COR-L47 (cell line): Measurements from ENCODE around the gene ZFTA.
"Not testable (repeated sequence)": the region's sequence is repeated elsewhere in the genome, so short reads cannot be mapped to it uniquely, and the experiment has no call there.

Source experiments
- DNase-seq: peaks from one replicate; lab custom pipeline; 2025; lab: John Stamatoyannopoulos, UW

The ZFTA gene

GRCh38 chr11:63768237-63769041, at the start of gene ZFTA:
Gene ZFTA, minus strand, starts transcription at chr11:63768775. Its CDS starts 153 bp downstream, at chr11:63768622.
- DNase-seq = peak; percentile 49

DNA sequence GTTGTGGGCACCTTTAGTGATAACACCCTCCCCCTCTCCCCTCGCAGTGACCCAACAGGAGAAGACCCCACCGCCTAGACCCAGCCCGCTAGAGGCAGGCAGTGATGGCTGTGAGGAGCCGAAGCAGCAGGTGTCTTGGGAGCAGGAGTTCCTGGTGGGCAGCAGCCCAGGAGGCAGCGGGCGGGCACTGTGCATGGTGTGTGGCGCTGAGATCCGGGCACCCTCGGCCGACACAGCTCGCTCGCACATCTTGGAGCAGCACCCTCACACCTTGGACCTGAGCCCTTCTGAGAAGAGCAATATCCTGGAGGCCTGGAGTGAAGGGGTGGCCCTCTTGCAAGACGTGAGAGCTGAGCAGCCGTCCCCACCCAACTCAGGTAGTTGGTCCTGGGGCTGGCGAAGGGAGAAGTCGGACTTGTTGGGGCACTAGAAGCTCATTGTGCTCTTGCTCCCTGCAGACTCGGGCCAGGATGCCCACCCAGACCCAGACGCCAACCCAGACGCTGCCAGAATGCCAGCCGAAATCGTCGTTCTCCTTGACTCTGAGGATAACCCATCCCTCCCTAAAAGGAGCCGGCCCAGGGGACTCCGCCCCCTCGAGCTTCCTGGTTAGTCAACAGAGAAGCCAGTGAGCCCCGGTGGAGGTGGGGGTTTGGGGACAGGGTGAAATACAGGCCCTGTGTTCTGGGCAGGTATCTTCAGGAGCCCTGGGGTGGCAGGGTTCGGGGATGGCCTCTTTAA, 49.4 kb upstream of the ZFTA start:
- no peak for DNase-seq

- no peak for DNase-seq
Measured at GRCh38 chr11:63816732-63817131, 48.2 kb upstream of the ZFTA start.

- no peak for DNase-seq
Measured at GRCh38 chr11:63816166-63816565, 47.6 kb upstream of the ZFTA start.

DNA sequence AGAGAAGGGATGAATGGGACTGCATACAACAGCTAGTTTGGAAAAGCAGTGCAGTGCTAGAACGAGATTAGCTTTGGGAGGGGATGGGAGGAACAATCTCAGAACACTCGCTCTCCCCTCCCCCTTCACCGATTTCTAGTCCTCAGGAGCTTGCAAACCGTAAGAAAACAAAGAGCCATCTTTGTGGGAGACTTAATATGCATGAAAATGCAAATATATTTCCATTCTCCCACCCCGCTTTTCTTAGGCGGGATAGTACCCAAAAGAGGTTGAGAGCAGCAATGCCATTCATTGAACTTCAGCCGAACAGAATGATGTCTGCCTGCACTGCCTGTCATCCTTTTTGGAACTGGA, 45.8 kb upstream of the ZFTA start:
- DNase-seq = no peak

DNA sequence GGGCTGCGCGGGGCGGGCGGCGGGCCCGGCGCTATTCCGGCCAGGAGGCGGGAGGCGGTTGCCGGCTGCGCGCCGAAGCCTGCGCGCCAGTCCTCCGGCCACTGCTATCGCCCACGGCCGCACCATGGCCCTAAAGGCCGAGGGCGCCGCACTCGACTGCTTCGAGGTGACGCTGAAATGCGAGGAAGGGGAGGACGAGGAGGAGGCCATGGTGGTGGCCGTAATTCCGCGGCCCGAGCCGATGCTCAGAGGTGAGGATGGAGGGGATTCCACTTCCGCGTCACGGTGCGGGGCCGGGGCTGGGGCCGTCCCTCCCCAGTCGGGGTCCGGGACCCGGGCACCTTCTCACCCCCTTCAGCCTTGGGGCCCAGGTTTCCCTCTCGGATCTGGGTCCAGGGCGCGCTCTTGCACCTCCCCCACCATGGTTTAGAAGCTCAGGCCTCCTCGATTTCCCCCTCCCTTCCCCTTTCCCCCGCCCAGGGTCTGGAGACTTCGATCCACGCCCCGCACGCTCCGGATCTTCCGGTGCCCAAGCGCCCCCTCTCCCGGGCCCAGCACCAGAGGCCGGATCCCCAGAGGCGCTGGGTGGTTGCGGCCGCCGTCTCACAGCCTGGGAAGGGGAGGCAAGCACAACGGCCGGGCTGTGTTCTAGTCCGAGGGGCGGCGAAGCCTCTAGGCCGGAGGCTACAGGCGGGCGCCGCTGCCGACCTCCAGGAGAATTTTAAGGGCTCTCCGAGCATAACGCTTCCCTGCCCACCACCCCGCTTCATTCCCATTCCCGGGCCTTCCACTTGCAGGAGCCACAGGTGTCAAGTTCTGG, 45.2 kb upstream of the ZFTA start:
- peak; percentile 62 for DNase-seq

- DNase-seq = peak; percentile 80
Measured at GRCh38 chr11:63813035-63813562, 44.5 kb upstream of the ZFTA start, which contains the start of gene SPINDOC. Gene SPINDOC, plus strand, starts transcription at chr11:63813456. Its CDS starts 231 bp downstream, at chr11:63813687.

DNA sequence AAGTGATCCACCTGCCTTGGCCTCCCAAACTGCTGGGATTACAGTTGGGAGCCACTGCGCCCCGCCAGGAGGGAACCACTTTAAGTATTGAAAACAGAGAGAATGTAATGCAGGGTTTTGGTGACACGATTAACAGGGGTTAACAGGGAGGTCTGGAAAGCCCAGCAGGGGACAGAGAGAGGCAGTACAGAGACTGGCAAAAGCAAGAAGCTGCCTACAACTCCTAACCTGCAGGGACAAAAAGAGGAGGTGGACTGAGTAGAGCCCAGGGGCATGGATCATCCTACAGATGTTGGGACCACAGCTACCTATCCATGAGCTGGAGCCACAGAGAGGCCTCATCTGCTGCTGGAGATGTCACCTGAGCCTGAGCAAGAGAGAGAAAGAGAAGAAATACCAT, 42.9 kb upstream of the ZFTA start:
- no peak for DNase-seq

GRCh38 chr11:63810383-63810782, 41.8 kb upstream of the ZFTA start:
- not testable (repeated sequence) for DNase-seq

- no peak for DNase-seq
Measured at GRCh38 chr11:63805844-63806415, 37.4 kb upstream of the ZFTA start.

DNA sequence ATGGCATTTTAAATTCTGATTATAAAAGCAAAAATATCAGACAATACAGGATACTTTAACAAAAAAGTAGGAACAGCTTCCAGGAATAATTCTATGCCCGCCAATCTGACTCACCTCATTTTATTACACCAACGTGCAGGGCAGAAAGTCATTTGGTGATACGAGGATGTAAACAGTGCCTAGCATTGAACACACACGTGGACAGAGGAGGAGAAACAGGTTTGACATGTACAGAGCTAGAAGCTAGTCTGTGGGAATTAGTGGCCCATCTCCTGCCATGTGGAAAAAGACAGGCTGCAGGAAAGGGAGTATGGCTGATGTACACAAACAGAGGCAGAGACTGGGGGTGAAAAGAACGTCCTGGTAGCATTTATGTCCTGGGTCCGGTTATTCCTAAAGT, 35.7 kb upstream of the ZFTA start:
- DNase-seq = no peak

DNA sequence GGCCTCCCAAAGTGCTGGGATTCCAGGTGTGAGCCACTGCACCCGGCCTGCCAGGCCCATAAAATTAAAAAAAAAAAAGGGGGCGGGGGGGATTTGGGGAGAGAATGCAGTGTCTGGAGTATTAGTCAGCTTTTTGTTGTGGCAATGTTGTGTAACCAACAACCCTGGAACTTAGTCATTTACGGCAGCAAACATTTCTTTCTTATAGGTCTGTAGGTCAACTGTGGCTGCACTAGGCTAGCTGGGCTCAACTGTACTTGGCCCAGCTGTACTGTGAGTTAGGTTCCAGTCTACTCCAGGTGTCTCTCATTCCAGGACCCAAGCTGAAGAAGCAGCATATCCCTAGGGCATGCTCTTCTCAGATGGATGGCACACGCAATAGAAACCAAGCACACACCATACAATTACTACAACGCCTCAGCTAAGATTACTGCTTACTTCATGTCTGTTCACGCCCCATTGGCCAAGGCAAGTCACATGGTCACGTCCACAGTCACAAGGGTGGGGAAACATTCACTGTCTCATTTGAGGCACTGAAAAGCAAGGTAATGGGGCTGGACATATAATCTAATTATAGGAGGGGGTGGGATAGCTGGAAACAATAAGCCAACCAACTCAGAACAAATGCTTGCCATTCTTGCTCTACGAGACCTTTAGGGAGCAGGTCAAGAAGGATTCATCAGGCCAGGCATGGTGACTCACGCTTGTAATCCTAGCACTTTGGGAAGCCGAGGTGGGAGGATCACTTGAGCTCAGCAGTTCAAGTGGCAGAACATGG, 34.3 kb upstream of the ZFTA start:
- DNase-seq = no peak

DNA sequence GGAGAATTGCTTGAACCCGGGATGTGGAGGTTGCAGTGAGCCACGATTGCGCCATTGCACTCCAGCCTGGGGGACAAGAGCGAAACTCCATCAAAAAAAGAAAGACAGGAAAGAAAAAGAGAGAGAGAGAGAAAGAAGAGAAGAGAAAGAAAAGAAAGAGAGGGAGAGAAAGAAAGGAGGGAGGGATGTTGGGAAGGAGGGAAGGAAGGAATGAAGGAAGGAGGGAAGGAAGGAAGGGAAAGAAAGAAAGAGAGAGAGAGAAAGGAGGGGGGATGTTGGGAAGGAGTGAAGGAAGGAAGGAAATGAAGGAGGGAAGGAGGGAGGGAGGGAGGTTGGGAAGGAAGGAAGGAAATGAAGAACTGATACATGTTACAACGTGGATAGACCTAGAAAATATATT, 32.3 kb upstream of the ZFTA start:
- no peak for DNase-seq

DNA sequence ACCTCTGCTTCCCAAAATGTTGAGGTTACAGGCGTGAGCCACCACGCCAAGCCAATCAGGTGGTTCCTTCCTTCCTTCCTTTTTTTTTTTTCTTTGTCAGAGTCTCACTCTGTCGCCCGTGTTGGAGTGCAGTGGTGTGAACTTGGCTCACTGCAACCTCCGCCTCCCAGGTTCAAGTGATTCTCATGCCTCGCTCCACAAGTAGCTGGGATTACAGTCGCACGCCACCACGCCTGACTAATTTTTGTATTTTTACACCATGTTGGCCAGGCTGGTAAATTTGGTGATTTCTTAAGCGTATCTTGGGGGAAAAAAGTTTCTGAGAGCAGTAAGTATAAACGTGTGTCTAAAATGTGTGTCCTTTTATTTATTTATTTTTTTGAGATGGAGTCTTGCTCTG, 26.5 kb upstream of the ZFTA start:
- DNase-seq = no peak

DNA sequence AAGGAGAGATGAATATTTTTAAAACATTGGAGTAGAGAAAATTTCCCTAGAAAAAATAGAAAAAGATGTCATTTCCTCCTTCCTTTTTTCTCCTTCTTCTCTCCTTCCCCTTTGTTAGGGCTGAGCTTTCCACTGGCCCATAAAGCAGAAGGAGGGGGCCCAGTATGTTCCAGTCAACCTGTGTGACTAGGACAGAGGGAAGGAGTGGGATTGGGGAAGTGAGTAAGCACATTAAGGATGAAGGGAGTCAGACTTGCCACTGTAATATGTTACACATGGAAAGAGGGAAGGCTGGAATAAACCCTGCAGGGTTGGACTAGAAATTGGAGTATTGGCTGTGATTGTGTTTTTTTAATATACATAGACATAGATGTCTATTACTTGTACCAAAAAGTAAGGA, 24.6 kb upstream of the ZFTA start:
- DNase-seq = no peak

DNA sequence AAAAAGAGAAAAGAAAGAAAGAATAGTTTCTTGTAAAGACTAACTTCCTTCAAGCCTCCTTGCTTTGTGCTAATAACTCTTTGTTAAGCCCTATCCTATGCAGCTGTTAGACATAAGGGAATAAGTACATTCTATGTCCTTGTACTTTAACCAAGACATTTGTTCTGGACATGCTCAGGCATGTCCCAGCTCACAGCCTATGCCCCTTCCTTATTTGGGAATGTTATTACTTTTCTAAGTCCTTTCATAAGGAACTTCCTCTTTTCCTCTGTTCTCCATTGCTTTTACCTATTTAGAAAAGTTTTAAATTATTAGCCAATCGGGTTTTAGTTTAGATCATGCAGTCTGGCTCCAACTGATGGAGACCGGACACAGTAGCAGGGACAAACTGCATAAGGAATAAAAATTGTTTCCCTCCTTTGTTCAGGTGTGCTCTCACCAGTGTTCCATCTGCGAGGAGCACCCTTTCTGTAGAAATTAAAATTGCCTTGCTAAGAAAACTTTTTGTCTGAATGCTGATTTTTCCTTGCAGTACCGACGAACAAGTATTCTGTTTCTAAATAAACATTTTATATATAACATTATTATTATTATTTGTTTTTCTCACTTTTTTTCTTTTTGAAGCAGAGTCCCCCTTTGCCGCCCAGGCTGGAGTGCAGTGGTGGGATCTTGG, 23.1 kb upstream of the ZFTA start:
- no peak for DNase-seq

DNA sequence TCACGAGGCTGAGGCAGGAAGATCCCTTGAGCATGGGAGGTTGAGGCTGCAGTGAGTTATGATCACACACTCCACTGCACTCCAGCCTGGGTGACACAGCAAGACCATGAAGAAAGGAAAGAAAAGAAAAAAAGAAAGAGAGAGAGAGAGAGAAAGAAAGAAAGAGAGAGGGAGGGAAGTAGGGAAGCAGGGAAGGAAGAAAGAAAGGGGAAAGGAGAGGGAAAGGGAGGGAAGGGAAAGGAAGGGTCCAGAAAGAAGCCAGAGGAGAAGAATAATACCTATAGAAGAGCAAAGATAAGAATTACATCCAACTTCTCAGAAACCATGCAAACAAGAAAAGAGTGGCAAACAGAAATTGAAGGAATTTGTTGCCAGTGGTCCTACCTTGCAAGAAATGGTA, 17.2 kb upstream of the ZFTA start:
- no peak for DNase-seq

- DNase-seq = no peak
Measured at GRCh38 chr11:63783925-63784592, 15.5 kb upstream of the ZFTA start.

DNA sequence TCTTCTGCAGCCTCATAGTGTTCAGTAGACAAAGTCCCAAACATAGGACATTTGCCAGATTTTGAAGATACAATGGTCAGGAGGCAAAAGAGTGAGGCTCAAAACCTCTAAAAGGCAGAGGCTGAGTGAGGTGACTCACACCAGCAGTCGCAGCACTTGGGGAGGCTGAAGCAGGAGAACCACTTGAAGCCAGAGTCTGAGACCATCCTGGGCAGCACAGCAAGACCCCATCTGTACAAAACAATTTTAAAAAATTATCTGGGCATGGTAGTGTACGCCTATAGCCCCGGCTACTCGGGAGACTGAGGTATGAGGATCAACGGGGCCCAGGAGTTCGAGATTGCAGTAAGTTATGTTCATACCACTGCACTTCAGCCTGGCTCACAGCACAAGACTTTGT, 14.2 kb upstream of the ZFTA start:
- no peak for DNase-seq

DNA sequence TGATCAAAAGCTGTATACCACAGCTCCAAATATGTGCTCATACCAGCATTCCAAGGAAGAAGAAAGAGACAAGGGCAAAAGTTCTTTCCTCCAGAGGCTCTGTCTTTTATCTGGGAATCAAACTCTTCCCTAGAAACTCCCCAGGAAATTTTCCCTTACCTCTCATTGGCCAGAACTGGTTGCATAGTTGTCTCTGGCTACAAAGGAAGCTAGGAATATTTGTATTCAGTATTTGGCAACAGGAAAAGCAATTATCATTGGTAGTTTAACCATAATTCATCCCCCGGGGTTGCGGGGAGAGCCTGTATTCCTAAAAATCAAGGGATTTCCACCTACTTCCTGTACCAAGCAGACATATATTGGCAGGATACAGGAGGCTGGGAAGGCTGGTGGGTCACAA, 10.5 kb upstream of the ZFTA start:
- DNase-seq = no peak
